Suprapubic skin (tissue), 4 donors: Measurements from ENCODE around the gene ACTL10. TPM values are rescaled to one million over a fixed set of nuclear protein-coding genes. Genes with fewer than 3 reads are reported as not detected.
"Not testable (repeated sequence)": the region's sequence is repeated elsewhere in the genome, so short reads cannot be mapped to it uniquely, and the experiment has no call there.

ENCODE experiments used
- DNase-seq, 2 donors: peaks; one replicate each; pipeline ENCODE4 v3.0.0-alpha.2; 2019; ENCODE audit warnings: low spot score in 2 of 2
- H3K27ac ChIP-seq: fragments of 200-600 bp; sonication (generic); one replicate; pipeline ENCODE4 v1.5.1; 2019
- H3K27me3 ChIP-seq: fragments of 200-600 bp; sonication (generic); one replicate; pipeline ENCODE4 v1.5.1; 2019
- H3K36me3 ChIP-seq: fragments of 200-600 bp; sonication (generic); one replicate; pipeline ENCODE4 v1.5.1; 2019
- H3K4me1 ChIP-seq: fragments of 200-600 bp; sonication (generic); one replicate; pipeline ENCODE4 v1.5.1; 2019
- H3K4me3 ChIP-seq: fragments of 200-600 bp; sonication (generic); one replicate; pipeline ENCODE4 v1.5.1; 2019; ENCODE audit warnings: mild to moderate bottlenecking
- H3K9me3 ChIP-seq: fragments of 200-600 bp; sonication (generic); one replicate; pipeline ENCODE4 v1.5.1; 2019
- EP300 ChIP-seq: sonication (generic); formaldehyde crosslinking; IDR thresholded peaks from one replicate; pipeline ENCODE4 v1.6.1; 2017; ENCODE audit warnings: antibody characterized with exemption
- POLR2A ChIP-seq, 2 donors: fragments of 450-650 bp; IDR thresholded peaks; one replicate each; pipeline ENCODE4 v1.6.1; 2017; ENCODE audit warnings: antibody characterized with exemption in 2 of 2, mild to moderate bottlenecking in 2 of 2, moderate library complexity in 2 of 2
- POLR2AphosphoS5 ChIP-seq, 3 donors: sonication (generic); formaldehyde crosslinking; IDR thresholded peaks; one replicate each; pipeline ENCODE4 v1.6.1; 2017; ENCODE audit warnings: antibody characterized with exemption in 3 of 3
- WGBS: methylation state at CpG from one replicate; pipeline ENCODE4 v1.1.5; 2018; 5-methylcytosine and 5-hydroxymethylcytosine counted together
- total RNA-seq, 4 donors: library from RNA; depleted of rRNA; stranded (reverse); fragments of >200 nt; gene quantifications; one replicate each; pipeline ENCODE4 v1.1.0, GENCODE V29; 2016
- TF ChIP-seq, protein P1 (sequence below), 2 donors: fragments of 200-600 bp in 1 of 2; fragments of 450-650 bp in 1 of 2; sonication (generic) in 1 of 2; IDR thresholded peaks; one replicate each; pipeline ENCODE4 v1.5.1; 2016 to 2019; ENCODE audit warnings: antibody characterized with exemption in 2 of 2, mild to moderate bottlenecking in 1 of 2, moderate library complexity in 1 of 2

The ACTL10 gene
- total RNA-seq, 4 donors from 2014 or later: 1.3 to 4.9 (median 3.0) TPM

DNA sequence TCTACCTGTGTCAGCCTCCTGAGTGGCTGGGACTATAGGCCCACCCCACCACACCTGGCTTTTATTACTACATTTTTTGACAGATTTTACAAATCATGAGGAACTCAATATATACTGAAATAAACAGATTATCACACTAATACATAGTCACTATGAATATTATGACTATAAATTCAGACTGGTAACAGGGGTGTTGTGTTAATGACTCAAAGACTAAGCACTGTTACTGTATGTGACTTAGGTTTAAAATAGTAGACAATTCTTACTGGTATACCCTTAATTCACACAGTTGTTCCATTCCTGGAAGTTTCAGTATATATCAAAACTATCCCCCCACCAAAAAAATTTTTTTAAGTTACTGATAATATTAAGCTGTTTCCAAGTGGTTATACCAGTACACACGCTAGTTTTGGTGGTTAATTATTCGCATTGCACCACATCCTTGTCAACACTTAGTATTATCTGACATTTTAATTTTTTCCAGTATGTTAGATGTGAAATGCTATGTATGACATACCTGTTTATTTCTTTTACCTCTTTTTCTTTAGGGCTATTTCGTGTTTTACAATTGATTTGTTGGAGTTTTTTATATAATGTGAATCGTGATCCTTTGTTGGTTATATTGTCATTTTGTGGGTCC lies 39.0 kb upstream of the ACTL10 start:
- no peak for DNase-seq
- no peaks in the 10 kb centered on the region for H3K9me3 ChIP-seq
- TF ChIP-seq EP300 (no peak), POLR2AphosphoS5 (IDR thresholded peaks at IDR 0.05) (no peak), POLR2A (IDR thresholded peaks at IDR 0.05) (no peak)
- TF ChIP-seq, protein P1, sequence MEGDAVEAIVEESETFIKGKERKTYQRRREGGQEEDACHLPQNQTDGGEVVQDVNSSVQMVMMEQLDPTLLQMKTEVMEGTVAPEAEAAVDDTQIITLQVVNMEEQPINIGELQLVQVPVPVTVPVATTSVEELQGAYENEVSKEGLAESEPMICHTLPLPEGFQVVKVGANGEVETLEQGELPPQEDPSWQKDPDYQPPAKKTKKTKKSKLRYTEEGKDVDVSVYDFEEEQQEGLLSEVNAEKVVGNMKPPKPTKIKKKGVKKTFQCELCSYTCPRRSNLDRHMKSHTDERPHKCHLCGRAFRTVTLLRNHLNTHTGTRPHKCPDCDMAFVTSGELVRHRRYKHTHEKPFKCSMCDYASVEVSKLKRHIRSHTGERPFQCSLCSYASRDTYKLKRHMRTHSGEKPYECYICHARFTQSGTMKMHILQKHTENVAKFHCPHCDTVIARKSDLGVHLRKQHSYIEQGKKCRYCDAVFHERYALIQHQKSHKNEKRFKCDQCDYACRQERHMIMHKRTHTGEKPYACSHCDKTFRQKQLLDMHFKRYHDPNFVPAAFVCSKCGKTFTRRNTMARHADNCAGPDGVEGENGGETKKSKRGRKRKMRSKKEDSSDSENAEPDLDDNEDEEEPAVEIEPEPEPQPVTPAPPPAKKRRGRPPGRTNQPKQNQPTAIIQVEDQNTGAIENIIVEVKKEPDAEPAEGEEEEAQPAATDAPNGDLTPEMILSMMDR (IDR thresholded peaks at IDR 0.05): no peak
- WGBS: 98% methylated on average over 4 of the region's 4 CpGs
- H3K27ac ChIP-seq: no peak overlapping the region
- peaks cover 86% of the 10 kb centered on the region for H3K36me3 ChIP-seq
- no peaks in the 10 kb centered on the region for H3K4me1 ChIP-seq
- no peak overlapping the region for H3K4me3 ChIP-seq
- no peaks in the 10 kb centered on the region for H3K27me3 ChIP-seq

DNA sequence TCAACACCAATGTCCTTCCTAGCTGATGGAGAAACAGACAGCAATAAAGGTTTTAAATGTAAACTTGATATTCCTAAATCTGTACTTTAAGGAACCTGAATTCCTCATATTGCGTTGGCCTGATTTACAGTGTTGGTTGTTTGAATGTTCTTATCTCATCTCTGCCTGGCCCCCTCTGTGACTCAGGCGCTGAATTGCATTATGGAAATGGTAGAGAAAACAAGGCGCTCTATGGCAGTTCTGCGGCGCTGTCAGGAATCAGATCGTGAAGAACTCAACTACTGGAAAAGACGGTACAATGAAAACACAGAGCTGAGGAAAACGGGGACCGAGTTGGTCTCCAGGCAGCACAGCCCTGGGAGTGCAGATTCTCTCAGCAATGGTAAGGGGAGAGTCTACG lies 37.2 kb upstream of the ACTL10 start:
- no peak overlapping the region for H3K27ac ChIP-seq
- no peak overlapping the region for H3K4me3 ChIP-seq
- DNase-seq: no peak
- H3K27me3 ChIP-seq: no peaks in the 10 kb centered on the region
- H3K9me3 ChIP-seq: no peaks in the 10 kb centered on the region
- H3K4me1 ChIP-seq: no peaks in the 10 kb centered on the region
- H3K36me3 ChIP-seq: peaks cover 86% of the 10 kb centered on the region
- TF ChIP-seq POLR2AphosphoS5 (IDR thresholded peaks at IDR 0.05): no peak
- TF ChIP-seq EP300: no peak
- TF ChIP-seq, protein P1 (IDR thresholded peaks at IDR 0.05): no peak
- TF ChIP-seq POLR2A (IDR thresholded peaks at IDR 0.05): no peak
- 96% methylated on average over 10 of the region's 10 CpGs for WGBS

DNA sequence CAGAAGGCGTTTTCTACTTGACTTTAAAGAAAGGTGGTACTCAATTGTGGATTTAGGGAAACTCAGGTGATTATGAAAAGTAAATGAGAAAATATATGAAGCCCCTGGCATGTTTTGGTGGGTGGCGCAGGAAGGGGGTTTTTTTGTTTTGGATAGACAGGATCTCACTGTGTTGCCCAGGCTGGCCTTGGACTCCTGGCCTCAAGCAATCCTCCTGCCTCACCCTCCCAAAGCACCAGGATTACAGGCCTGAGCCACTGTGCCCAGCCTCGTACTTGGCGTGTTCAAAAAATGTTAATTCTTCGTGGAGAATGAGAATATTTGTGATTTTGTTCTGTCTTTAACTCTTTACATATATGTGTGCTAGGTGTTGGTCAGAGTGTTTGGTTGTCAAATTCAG lies 36.8 kb upstream of the ACTL10 start:
- TF ChIP-seq POLR2AphosphoS5 (IDR thresholded peaks at IDR 0.05) (no peak), POLR2A (IDR thresholded peaks at IDR 0.05) (no peak), EP300 (no peak)
- TF ChIP-seq, protein P1 (IDR thresholded peaks at IDR 0.05): no peak
- Histone ChIP-seq H3K36me3 (peaks cover 81% of the 10 kb centered on the region), H3K27ac (no peak overlapping the region), H3K4me1 (no peaks in the 10 kb centered on the region), H3K4me3 (no peak overlapping the region), H3K27me3 (no peaks in the 10 kb centered on the region), H3K9me3 (no peaks in the 10 kb centered on the region)
- 90% methylated on average over 5 of the region's 5 CpGs for WGBS
- DNase-seq: no peak

DNA sequence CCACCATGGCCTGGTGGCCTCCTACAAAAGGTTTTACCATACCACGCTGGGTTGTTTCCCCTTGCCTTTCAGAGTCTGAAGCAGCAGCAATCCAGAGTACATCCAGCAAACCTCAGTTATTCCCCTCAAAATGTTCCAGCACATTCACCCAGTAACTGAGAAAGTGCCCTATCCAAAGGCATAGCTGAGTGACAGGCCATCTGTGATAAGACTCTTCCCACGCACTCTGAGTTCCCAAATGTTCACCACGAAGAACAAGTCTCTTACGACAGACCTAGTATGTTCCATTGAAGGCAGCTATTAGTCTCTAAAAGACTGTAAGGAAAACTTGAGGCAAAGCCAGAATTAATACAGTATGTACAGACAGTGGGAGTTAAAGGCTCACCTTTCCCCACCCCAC lies 36.2 kb upstream of the ACTL10 start:
- no peak for DNase-seq
- Histone ChIP-seq H3K4me1 (no peaks in the 10 kb centered on the region), H3K4me3 (no peak overlapping the region), H3K36me3 (peaks cover 77% of the 10 kb centered on the region), H3K27me3 (no peaks in the 10 kb centered on the region), H3K27ac (no peak overlapping the region), H3K9me3 (no peaks in the 10 kb centered on the region)
- TF ChIP-seq, protein P1 (IDR thresholded peaks at IDR 0.05): no peak
- no peak for TF ChIP-seq POLR2A (IDR thresholded peaks at IDR 0.05)
- no peak for TF ChIP-seq POLR2AphosphoS5 (IDR thresholded peaks at IDR 0.05)
- TF ChIP-seq EP300: no peak
- WGBS: 92% methylated on average over 4 of the region's 4 CpGs

DNA sequence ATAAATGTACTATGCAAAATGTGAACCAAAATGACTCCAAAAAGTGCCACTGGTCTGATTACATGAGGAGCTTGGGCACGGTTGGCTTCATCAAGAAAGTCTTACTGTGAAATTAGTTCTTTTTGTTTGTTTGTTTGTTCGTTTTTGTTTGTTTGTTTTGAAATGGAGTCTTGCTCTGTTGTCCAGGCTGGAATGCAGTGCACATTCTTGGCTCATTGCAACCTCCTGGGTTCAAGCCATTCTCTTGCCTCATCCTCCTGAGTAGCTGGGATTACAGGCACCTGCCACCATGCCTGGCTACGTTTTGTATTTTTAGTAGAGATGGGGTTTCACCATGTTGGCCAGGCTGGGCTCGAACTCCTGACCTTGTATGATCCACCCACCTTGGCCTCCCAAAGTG lies 34.8 kb upstream of the ACTL10 start:
- H3K9me3 ChIP-seq, H3K4me1 ChIP-seq, H3K27me3 ChIP-seq, H3K27ac ChIP-seq, DNase-seq, H3K4me3 ChIP-seq: not testable (repeated sequence)
- peaks cover 75% of the 10 kb centered on the region for H3K36me3 ChIP-seq
- WGBS: 84% methylated on average over 4 of the region's 4 CpGs

DNA sequence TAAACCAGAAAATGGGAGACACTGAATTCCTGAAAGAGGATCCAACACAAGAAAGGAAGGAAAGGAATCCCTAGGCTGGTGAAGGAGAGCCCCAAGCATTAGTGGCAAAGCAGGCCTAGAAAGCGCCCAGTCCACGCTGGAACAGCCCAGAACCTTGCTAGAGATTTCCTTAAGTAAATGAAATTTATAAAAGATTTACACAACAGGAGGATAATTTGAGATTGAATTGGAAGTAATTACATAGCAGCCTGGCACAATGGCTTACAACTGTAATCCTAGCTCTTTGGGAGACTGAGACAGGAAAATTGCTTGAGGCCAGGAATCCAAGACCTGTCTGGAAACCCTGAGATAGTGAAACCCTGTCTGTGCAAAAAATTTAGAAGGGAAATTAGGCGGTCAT lies 31.4 kb upstream of the ACTL10 start:
- TF ChIP-seq, protein P1 (IDR thresholded peaks at IDR 0.05): no peak
- TF ChIP-seq POLR2AphosphoS5 (IDR thresholded peaks at IDR 0.05) (no peak), POLR2A (IDR thresholded peaks at IDR 0.05) (no peak), EP300 (no peak)
- Histone ChIP-seq H3K9me3 (no peaks in the 10 kb centered on the region), H3K36me3 (peaks cover 74% of the 10 kb centered on the region), H3K4me1 (no peaks in the 10 kb centered on the region), H3K4me3 (no peak overlapping the region), H3K27ac (no peak overlapping the region), H3K27me3 (no peaks in the 10 kb centered on the region)
- DNase-seq: no peak
- 95% methylated on average over 3 of the region's 3 CpGs for WGBS
